Activated T-cell treated with anti-CD3 and anti-CD28 coated beads for 4 hours (primary cell): ENCODE measurements around the gene NFKBIZ.
"Not testable (repeated sequence)": the region's sequence is repeated elsewhere in the genome, so short reads cannot be mapped to it uniquely, and the experiment has no call there.

Experiments used
- DNase-seq: peaks from one replicate; pipeline ENCODE4 v3.0.0-alpha.2; 2020

NFKBIZ gene

DNA sequence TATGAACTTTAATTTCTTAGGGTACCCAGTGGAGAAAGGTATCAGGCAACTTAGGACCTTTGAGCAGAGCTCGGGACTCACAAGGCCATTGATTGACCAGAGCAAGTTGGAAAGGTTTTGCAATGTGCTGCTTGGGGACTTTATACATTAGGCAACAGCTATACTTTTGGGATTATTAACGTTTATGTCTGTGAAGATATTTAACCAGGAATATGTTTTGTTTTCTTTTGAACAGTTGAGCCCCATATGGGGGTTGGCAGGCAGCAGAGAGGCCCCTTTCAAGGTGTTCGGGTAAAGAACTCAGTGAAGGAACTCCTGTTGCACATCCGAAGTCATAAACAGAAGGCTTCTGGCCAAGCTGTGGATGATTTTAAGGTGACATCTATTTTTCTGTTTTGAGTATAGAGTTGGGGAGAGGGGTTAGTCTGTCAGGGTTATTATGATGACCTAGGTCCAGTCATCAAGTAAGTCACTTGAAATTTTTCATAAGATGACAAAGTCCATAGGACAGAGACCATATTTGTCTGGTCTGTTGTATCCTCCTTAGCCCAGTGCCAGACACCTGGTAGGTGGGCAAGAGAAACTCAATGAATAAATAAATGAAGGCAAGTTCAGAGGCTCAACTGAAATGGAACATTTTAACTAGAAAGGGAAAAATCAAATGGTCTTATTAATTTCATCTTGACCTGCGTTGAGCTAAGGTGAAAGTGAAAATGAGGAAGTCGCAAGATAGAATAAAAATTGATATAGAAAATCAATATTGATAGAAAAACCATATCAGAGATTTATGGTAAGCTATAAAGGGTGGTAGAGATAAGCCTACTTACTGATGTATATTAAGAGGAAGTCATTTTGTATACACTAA lies 2.8 kb downstream of the NFKBIZ start:
- DNase-seq: no peak

DNA sequence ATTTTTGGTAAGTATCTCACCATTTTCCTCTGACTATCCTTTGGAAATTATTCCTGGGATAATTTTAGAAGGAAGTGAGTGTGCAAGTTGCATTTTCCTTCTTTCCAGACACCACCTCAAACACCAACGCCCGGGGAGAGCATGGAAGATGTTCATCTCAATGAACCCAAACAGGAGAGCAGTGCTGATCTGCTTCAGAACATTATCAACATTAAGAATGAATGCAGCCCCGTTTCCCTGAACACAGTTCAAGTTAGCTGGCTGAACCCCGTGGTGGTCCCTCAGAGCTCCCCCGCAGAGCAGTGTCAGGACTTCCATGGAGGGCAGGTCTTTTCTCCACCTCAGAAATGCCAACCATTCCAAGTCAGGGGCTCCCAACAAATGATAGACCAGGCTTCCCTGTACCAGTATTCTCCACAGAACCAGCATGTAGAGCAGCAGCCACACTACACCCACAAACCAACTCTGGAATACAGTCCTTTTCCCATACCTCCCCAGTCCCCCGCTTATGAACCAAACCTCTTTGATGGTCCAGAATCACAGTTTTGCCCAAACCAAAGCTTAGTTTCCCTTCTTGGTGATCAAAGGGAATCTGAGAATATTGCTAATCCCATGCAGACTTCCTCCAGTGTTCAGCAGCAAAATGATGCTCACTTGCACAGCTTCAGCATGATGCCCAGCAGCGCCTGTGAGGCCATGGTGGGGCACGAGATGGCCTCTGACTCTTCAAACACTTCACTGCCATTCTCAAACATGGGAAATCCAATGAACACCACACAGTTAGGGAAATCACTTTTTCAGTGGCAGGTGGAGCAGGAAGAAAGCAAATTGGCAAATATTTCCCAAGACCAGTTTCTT lies 3.9 kb downstream of the NFKBIZ start:
- DNase-seq: no peak

DNA sequence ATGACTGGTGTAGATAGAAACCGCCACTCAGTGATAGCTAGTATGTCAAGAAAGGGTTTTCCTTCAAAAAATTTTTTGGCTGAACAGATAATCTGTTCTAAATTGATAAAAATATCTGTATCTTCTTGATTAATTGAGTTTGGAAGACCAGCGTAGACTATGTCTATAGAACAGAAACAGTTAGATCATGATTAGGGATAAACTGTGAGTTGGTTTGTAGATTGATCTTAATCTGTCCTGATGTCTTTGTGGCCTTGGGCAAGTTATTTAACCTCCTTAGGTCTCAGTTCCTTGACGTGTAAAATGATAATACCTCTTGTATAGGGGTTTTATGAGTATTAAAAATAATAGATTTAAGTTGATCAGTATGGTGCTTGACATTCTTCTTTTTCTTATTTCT lies 4.7 kb downstream of the NFKBIZ start:
- no peak for DNase-seq

DNA sequence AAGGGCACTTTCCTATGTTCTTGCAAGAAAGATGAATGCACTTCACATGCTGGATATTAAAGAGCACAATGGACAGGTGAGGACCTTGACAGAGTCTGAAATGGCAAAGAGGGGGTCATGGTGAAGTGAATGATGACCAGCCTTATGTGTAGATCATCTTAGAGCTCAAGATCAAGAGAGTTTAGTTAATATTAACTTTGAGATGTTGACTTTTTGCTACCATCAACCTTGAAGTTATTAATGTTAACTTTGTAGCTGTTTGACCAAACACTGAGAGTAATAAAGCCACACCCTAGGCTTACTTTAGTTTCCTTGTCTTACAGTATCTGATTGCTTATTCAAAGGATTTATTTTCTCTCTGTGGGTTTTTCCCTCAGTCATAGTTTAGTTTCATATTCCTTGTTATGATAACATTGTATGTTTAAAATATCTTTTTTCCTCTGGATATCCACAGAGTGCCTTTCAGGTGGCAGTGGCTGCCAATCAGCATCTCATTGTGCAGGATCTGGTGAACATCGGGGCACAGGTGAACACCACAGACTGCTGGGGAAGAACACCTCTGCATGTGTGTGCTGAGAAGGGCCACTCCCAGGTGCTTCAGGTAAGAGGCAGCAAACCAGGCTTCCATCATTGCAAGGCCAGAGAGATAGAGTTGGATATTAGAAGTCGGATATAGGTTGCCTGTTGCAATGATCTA lies 5.4 kb downstream of the NFKBIZ start:
- DNase-seq: no peak

DNA sequence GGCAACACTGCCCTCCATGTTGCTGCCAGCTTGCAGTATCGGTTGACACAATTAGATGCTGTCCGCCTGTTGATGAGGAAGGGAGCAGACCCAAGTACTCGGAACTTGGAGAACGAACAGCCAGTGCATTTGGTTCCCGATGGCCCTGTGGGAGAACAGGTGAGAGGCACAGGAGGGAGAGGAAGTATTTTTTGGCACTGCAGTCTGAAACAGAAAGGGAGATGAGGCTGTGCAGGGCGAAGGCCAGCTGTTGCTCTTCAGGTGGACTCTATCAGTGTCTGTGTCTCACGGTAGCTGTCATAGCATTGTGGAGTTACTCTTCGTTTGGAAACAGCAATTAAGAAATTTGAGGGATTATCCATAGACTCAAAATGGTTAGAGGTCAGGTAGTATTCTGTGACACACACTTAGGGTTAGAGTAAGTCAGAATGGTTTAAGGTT lies 8.0 kb downstream of the NFKBIZ start:
- DNase-seq: no peak

DNA sequence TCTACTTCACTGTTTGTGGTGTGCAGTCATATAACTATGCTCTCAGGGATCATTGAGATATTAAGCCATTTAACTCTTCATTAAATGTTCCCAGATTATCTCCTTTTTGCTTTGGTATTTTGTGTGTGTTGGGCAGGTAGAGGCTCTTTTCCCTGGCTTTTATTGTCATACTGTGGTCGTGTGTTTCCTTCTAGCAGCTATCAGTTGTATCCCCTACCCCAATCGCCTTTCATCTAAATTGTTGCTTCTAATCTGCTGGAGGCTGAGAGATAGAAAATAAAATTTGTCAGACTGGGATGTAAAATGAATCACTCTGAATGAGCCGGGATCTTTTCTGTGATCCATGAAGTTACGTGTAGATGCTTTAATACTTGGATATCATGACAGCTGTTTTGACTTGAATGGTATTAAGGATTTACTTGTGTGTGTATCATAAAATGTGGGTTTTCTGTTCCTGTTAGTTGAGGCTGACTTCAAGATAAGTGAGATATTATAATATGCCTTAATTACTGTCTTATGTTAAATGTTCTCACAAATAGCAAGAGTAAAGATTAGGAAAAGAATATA lies 9.2 kb downstream of the NFKBIZ start:
- DNase-seq: no peak

DNA sequence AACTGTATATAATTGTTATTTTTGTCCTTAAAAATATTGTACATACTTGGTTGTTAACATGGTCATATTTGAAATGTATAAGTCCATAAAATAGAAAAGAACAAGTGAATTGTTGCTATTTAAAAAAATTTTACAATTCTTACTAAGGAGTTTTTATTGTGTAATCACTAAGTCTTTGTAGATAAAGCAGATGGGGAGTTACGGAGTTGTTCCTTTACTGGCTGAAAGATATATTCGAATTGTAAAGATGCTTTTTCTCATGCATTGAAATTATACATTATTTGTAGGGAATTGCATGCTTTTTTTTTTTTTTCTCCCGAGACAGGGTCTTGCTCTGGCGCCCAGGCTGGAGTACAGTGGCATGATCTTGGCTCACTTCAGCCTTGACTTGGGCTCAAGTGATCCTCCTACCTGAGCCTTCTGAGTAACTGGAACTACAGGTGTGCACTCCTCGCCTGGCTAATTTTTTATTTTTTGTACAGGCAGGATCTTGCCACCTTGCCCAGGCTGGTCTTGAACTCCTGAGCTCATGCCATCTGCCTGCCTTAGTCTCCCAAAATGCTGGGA lies 10.7 kb downstream of the NFKBIZ start:
- DNase-seq: no peak

DNA sequence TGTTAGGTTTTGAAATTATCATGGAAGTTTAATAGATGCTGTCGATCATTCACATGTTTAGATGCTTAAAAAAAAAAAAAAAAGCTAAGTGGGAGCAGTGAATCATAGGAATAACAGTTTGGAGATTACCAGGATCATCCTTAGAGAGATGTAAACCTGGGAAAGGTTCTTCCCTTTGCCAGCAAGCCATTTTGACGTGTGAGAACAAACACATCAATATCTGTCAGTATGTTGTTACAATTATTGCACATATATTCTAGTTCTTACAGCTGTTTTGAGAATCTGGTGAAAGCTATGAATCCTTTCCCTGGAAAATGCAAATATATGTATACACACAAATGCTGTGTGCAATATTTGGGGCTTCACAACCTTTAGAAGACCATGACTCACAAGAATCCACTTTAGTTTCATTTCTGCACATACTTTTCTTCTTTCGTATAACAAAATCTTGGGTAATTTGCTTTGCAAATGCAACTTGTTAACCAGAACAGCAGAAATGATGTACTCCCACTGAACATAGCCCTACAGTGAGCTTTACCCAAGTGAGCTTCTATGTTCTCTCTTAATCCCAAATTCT lies 12.0 kb downstream of the NFKBIZ start:
- DNase-seq: no peak

DNA sequence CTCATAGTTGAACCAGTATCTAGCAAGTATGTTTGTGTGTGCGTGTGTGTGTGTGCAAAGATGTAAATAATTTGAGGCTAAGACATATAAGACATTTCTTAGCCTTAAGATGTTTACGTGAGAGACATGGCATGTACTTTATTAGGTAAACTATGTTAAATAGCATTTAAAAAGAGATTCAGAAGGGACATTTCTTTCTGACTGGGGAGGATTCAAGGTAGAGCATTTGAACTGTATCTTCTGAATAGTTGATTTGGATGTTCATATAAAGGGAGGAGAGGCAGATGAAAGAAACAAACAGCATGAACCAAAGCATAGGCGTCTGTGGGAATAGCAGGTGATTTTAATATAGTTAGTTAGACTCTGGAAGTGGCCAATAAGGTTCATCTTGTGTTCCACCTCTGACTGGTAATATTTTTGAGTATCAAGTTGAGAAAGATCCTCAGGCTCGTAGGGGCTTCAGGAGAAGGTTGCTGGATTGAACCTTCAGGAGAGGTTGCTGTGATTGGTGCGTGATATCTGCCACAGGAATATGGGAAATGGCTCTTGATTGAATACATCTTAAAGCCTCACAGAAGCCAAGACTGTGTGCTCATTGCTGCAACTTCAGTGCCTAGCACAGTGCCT lies 12.6 kb downstream of the NFKBIZ start:
- DNase-seq: no peak

DNA sequence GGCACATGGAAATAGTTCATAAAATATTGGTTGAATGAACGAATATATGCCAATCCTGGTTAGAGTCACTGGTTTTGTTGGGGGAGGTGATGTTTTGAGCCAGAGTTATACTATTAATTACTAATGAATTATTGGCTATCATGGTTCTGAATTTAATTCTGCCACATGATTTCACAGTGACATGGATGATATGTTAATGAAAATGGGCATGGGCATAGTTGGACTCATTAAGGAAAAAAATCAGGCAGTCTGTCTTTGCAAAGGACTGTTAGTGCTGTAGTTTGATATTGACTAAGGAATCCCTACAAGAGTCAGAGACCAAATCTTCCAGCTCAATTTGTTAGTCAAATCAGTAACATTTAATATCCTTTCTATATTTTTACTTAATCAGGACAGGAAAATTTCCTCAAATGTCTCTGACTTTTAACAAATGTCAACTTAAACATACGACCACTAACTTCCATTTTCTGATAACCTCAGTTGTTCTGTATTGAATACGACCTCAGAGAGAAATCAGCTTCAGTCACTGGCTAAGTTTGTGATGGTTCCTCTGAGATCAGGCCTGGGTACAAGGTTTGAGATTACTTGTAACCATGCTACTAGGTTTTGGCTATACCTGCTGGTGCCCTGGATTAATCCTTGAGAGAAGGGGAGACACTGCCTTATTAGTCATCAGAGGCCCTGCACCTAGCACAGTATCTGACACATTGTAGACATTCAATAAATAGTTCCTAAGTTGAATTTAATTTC lies 13.3 kb downstream of the NFKBIZ start:
- DNase-seq: no peak

DNA sequence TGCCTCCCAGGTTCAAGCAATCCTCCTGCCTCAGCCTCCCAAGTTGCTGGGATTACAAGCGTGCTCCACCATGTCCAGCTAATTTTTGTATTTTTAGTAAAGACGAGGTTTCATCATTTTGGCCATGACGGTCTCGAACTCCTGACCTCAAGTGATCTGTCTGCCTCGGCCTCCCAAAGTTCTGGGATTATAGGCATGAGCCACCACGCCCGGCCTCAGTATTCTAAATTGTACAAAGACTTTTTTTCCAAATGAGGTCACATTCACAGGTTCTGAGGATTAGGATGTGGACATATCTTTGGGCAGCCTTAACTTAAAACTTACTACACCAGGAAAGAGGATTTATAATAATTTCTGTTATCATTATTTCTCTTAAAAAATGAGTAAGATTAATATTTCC lies 15.6 kb downstream of the NFKBIZ start:
- DNase-seq: not testable (repeated sequence)

DNA sequence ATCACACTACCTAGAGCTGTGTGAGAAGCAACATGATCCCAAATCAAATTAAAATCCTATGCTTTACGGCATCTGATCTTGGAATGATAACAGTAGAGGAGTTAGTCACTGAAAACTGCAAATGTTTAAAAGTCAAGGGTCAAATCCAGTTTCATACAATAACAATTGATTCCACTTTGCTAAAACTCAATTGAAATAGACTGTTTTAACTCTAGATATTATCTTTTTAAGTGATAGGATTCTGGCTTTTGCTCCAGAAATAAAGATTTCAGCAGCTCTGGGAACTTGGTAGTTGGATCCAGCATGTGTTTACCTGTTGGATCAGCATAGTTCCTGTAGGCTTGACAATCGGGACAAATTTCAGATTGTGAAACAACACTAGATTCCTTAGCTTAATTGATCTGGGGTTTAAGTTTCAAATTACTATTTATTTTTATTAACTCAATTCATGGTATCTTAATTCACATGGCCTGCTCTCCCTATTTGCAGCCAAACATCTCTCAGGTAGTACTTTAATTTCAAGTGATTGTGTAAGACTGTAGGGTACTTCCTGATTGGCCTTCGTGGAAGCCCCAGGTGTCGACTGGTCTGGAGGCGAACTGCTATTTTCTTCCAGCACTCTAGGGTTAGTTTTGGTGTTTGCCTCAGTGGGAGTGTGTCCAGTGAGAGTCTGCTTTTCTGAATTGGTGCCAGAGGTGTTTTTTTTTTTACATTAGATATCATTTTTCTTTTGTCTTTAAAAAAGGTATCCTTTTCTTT lies 16.6 kb downstream of the NFKBIZ start:
- DNase-seq: no peak

DNA sequence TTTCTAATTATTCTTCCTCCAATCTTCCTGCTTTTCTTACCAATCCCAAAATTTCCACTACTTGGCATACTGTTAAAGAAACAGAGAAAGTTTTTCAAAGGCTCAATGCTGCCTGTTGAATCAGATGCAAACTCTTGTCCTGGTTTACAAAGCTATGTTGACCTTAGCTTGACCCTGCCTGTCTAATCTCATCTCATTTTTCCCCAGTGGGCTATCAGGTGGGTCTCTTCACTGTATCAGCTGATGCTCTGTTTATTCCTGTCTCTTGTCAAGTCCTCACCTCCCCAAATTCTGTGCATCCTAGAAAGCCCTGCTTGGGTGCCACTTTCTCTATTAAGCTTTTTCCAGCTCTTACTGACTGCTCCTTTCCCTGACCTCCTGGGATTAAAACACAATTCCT lies 18.2 kb downstream of the NFKBIZ start:
- DNase-seq: no peak

DNA sequence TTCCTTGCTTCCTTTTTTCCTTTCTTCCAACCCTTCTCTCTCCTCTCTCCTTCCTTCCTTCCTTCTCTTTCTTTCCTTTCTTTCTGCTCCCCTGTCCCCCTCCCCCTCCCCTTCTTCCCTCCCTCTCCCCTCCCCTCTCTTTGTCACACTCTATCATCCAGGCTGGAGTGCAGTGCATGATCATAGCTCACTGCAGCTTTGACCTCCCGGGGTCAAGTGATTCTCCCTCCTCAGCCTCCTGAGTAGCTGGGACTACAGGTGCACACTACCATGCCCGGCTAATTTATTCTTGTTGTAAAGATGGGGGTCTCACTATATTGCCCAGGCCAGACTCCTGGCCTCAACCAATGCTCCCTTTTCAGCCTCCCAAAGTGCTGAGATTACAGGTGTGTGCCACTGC lies 18.7 kb downstream of the NFKBIZ start:
- no peak for DNase-seq

DNA sequence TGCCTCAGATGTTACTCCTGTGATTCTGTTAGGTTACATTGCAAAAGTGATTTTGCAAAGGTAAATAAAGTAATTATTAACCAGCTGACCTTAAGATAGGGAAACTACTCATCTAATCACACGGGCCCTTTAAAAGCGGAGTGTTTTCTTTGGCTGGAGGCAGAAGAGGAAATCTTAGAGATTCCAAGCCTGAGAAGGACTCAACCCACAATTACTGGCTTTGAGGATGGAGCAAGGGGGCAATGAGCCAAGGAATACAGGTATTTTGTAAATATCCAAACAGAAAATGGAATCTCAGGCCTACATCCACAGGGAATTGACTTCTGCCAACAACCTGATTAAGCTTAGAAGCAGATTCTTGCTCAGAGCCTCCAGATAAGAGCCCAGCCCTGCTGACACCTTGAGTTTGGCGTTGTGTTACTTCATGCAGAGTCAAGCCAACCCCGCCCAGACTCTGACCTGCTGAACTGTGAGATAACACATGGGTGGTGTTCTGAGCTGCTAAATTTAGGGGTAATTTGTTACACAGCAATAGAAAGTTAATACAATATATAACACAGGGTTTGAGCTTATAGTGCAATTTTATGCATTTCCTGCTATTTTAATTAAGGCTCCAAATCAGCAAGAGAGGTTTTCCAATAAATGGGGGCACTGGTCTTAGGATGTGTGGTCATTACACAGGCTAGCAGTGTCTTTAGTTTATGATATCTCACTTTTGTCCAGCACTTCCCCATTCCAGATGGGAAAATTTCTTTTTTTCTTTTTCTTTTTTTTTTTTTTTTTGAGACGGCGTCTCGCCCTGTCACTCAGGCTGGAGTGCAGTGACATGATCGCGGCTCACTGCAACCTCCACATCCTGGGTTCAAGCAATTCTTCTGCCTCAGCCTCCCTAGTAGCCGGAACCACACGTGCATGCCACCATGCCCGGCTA lies 19.5 kb downstream of the NFKBIZ start:
- DNase-seq: no peak

DNA sequence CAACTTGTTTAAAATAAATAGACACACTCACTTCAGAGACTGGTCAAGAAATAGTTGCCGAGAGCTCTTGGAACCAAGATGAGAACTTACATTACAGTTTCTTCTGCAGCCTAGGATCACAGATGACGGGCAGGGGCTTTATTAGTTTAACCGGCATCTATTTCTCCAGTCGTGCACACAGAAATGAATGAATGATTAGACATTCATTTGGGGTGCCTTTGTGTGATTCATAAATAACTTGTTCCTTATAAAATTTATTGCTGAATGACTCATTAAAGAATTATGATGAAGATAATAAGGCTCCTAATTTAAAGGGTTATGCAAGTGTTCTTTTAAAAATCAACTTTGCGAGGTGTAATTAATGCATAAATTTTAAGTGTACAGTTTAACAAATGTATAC lies 20.8 kb downstream of the NFKBIZ start:
- DNase-seq: no peak

DNA sequence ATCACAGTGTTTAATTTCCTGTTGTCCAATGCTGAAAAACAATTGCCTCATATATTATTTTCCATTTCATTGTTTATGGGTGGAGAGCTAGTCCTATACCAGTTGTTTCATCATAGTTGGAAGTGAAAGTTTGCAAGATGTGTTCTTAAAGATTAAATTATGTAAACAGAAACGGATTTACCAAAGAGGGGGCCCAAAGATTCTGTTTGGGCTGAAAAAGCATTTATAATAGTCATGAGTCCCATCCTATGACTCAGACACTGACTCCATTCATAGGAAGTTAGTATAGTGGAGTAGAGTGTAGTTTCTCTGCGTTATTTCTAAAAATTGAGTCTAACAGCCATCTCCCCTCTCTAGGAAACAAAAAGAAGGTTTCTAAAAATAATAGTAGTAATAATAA lies 24.3 kb downstream of the NFKBIZ start:
- DNase-seq: no peak

DNA sequence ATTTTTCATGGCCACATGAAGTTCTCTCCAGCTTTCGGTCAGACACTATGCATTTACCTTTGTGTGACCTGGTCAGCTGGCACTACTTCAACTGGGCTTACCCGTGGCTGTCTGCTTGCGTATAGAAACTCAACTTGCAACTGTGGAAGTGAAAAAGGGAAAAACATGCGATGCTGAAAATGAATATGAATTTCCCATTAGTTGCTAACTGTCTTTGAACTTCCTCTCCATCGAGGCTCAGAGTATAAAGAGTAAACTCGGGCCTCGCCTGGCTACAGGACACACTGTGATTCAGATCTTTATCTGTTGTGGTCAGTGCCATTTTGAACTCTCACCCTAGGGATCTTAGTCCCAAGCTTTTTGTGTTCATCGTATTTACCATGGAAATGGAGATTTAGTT lies 26.8 kb downstream of the NFKBIZ start:
- DNase-seq: no peak

DNA sequence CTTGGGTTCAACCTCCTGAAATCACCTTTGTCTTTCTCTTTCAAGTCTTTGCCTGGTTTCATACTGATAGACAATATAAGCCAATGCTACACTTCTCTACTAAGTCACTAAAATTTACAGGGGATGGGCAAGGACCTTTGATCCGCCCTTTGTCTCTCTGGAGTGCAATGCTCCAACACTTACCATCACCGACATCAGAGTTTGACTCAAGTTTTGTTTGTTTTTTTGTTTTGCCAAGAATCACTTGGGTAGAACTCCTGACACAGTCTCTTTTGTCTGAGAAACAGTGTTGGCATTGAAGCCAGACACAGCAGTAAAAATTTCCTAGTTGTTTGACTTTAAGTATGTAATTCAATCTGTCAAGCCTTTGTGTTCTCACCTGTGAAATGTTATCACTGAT lies 29.3 kb downstream of the NFKBIZ start:
- DNase-seq: no peak
